Mammary epithelial cell (primary cell): ENCODE data around the gene A2ML1.

Experiments used
- EZH2 ChIP-seq: IDR thresholded peaks from 2 replicates; pipeline ENCODE4 v1.6.1; 2012; ENCODE audit warnings: low read length, inconsistent platforms, borderline replicate concordance
- TF ChIP-seq, protein P1 (sequence below), 2 donors: IDR thresholded peaks in 1 of 2; conservative IDR thresholded peaks in 1 of 2; 2 replicates each; pipeline ENCODE4 v1.5.1; 2011 to 2012; ENCODE audit warnings: inconsistent platforms in 2 of 2, low read length in 2 of 2, mild to moderate bottlenecking in 2 of 2, control low read depth in 1 of 2, low read depth in 1 of 2; ENCODE audit not compliant: insufficient read depth in 1 of 2; ENCODE audit errors: extremely low read depth in 1 of 2

DNA sequence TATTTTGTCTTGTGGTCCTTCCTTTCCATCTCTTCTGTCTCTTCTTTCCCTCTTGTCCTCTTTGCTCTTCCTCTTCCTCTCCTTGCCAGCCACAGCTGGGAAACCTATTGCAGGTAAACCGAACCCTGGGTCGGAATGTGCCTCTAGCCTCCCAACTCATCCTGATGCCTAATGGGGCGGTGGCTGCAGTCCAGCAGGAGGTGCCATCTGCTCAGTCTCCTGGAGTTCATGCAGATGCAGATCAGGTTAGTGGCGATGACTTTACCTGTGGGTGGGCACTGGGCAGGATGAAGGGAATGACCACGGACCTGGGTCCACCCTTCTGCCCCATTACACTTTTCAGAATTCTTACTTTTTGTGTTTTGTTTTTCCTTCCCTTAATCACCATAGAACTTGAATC lies 100.1 kb downstream of the A2ML1 start:
- TF ChIP-seq, protein P1, sequence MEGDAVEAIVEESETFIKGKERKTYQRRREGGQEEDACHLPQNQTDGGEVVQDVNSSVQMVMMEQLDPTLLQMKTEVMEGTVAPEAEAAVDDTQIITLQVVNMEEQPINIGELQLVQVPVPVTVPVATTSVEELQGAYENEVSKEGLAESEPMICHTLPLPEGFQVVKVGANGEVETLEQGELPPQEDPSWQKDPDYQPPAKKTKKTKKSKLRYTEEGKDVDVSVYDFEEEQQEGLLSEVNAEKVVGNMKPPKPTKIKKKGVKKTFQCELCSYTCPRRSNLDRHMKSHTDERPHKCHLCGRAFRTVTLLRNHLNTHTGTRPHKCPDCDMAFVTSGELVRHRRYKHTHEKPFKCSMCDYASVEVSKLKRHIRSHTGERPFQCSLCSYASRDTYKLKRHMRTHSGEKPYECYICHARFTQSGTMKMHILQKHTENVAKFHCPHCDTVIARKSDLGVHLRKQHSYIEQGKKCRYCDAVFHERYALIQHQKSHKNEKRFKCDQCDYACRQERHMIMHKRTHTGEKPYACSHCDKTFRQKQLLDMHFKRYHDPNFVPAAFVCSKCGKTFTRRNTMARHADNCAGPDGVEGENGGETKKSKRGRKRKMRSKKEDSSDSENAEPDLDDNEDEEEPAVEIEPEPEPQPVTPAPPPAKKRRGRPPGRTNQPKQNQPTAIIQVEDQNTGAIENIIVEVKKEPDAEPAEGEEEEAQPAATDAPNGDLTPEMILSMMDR (conservative IDR thresholded peaks at IDR 0.05 in 1 of 2, IDR thresholded peaks at IDR 0.05 in 1 of 2; ENCODE audit: extremely low read depth in 1 of 2, insufficient read depth in 1 of 2, low read depth in 1 of 2, low read length in 2 of 2): no peak
- TF ChIP-seq EZH2: no peak
